Measurements from ENCODE around the gene NUP214.
"Not testable (repeated sequence)": the region's sequence is repeated elsewhere in the genome, so short reads cannot be mapped to it uniquely, and the experiment has no call there.

NUP214 gene

GRCh38 chr9:131266266-131267229 lies 141.2 kb downstream of the NUP214 start:
- CTCF ChIA-PET: no interaction called here
- TF ChIP-seq ZNF384 (IDR thresholded peaks at IDR 0.05): no peak
- TF ChIP-seq CTBP1 (IDR thresholded peaks at IDR 0.05; ENCODE audit: borderline replicate concordance): no peak
- no peak for TF ChIP-seq FOXA1 (IDR thresholded peaks at IDR 0.05)
- TF ChIP-seq FOXK2 (IDR thresholded peaks at IDR 0.05): no peak
- no peak for TF ChIP-seq BHLHE40 (IDR thresholded peaks at IDR 0.05; ENCODE audit: borderline replicate concordance)
- TF ChIP-seq PKNOX1 (IDR thresholded peaks at IDR 0.05): no peak
- no peak for TF ChIP-seq ELF4 (IDR thresholded peaks at IDR 0.05)
- no peak for TF ChIP-seq FOXM1 (IDR thresholded peaks at IDR 0.05; ENCODE audit: borderline replicate concordance)
- TF ChIP-seq LEF1 (IDR thresholded peaks at IDR 0.05; ENCODE audit: borderline replicate concordance): no peak
- no peak for TF ChIP-seq TARDBP (IDR thresholded peaks at IDR 0.05)

GRCh38 chr9:131270171-131271015 lies 145.0 kb downstream of the NUP214 start:
- ChIA-PET CTCF (no interaction called here), POLR2A (no interaction called here)
- no peak for DNase-seq (ENCODE audit: extremely low spot score)
- TF ChIP-seq PKNOX1 (IDR thresholded peaks at IDR 0.05): no peak
- TF ChIP-seq FOXM1 (IDR thresholded peaks at IDR 0.05; ENCODE audit: borderline replicate concordance): no peak
- no peak for TF ChIP-seq HDGF (IDR thresholded peaks at IDR 0.05; ENCODE audit: borderline replicate concordance)
- TF ChIP-seq ZNF384 (IDR thresholded peaks at IDR 0.05): no peak
- TF ChIP-seq BHLHE40 (IDR thresholded peaks at IDR 0.05; ENCODE audit: borderline replicate concordance): no peak
- no peak for TF ChIP-seq TARDBP (IDR thresholded peaks at IDR 0.05)
- no peak for TF ChIP-seq SUZ12 (IDR thresholded peaks at IDR 0.05)
- TF ChIP-seq ARNT (IDR thresholded peaks at IDR 0.05): no peak
- TF ChIP-seq L3MBTL2 (conservative IDR thresholded peaks at IDR 0.05): no peak
- no peak for TF ChIP-seq NFRKB (IDR thresholded peaks at IDR 0.05)
- no peak for TF ChIP-seq CTBP1 (IDR thresholded peaks at IDR 0.05; ENCODE audit: borderline replicate concordance)
- TF ChIP-seq FOXK2 (IDR thresholded peaks at IDR 0.05): no peak
- TF ChIP-seq LEF1 (IDR thresholded peaks at IDR 0.05; ENCODE audit: borderline replicate concordance): no peak

More at GRCh38 chr9:131266266-131267229, 141.2 kb downstream of the NUP214 start:
- POLR2A ChIA-PET: interaction anchor here (1.1 kb wide), 1 partner anchor 14 kb away, joined by 3 read pairs; no protein-coding TSS in a partner anchor
- no peak for DNase-seq (ENCODE audit: extremely low spot score)

- POLR2A ChIA-PET; CTCF ChIA-PET; DNase-seq (ENCODE audit: extremely low spot score): not testable (repeated sequence)
Measured at GRCh38 chr9:131271016-131271273, 145.6 kb downstream of the NUP214 start.

GRCh38 chr9:131271506-131271931 lies 146.1 kb downstream of the NUP214 start:
- ChIA-PET CTCF (no interaction called here), POLR2A (no interaction called here)
- no peak for TF ChIP-seq LEF1 (IDR thresholded peaks at IDR 0.05; ENCODE audit: borderline replicate concordance)
- no peak for TF ChIP-seq SUZ12 (IDR thresholded peaks at IDR 0.05)
- TF ChIP-seq CTBP1 (IDR thresholded peaks at IDR 0.05; ENCODE audit: borderline replicate concordance): no peak
- TF ChIP-seq ELF4 (IDR thresholded peaks at IDR 0.05): no peak
- TF ChIP-seq BHLHE40 (IDR thresholded peaks at IDR 0.05; ENCODE audit: borderline replicate concordance): no peak
- TF ChIP-seq PKNOX1 (IDR thresholded peaks at IDR 0.05): no peak
- TF ChIP-seq NFRKB (IDR thresholded peaks at IDR 0.05): no peak
- no peak for TF ChIP-seq TARDBP (IDR thresholded peaks at IDR 0.05)
- TF ChIP-seq FOXA1 (IDR thresholded peaks at IDR 0.05): no peak
- TF ChIP-seq HDGF (IDR thresholded peaks at IDR 0.05; ENCODE audit: borderline replicate concordance): no peak
- no peak for DNase-seq (ENCODE audit: extremely low spot score)

- TF ChIP-seq SUZ12 (IDR thresholded peaks at IDR 0.05): no peak
- no peak for TF ChIP-seq ARNT (IDR thresholded peaks at IDR 0.05)
- TF ChIP-seq ZNF384 (IDR thresholded peaks at IDR 0.05): no peak
- no peak for TF ChIP-seq BHLHE40 (IDR thresholded peaks at IDR 0.05; ENCODE audit: borderline replicate concordance)
- no peak for TF ChIP-seq L3MBTL2 (conservative IDR thresholded peaks at IDR 0.05)
- no peak for TF ChIP-seq FOXM1 (IDR thresholded peaks at IDR 0.05; ENCODE audit: borderline replicate concordance)
- TF ChIP-seq TARDBP (IDR thresholded peaks at IDR 0.05): no peak
- no peak for TF ChIP-seq FOXK2 (IDR thresholded peaks at IDR 0.05)
- TF ChIP-seq SP1 (IDR thresholded peaks at IDR 0.05): no peak
- TF ChIP-seq CTBP1 (IDR thresholded peaks at IDR 0.05; ENCODE audit: borderline replicate concordance): no peak
- no peak for TF ChIP-seq LEF1 (IDR thresholded peaks at IDR 0.05; ENCODE audit: borderline replicate concordance)
- no peak for TF ChIP-seq PKNOX1 (IDR thresholded peaks at IDR 0.05)
- no peak for TF ChIP-seq NFRKB (IDR thresholded peaks at IDR 0.05)
- POLR2A ChIA-PET: no interaction called here
- no peak for DNase-seq (ENCODE audit: extremely low spot score)
- CTCF ChIA-PET: no interaction called here
Measured at GRCh38 chr9:131272212-131272611, 146.8 kb downstream of the NUP214 start.
